HEK293 (cell line): Measurements from ENCODE around the gene DST.

Experiments used
- CTCF ChIA-PET: fragments of 350-600 bp; formaldehyde crosslinking; extraction: SDS; loops from one replicate; lab custom pipeline; 2021; ENCODE audit warnings: antibody characterized with exemption; lab: Yijun Ruan, JAX
- POLR2A ChIA-PET: fragments of 300-600 bp; formaldehyde crosslinking; extraction: SDS; loops from one replicate; lab custom pipeline; 2020; ENCODE audit warnings: antibody characterized with exemption, inconsistent platforms; lab: Yijun Ruan, JAX
- H3K27ac ChIP-seq: fragments of 200-500 bp; sonication (Bioruptor generic); 2 replicates; pipeline ENCODE4 v1.5.1; 2014; ENCODE audit warnings: low read depth, low read length, control low read depth, inconsistent platforms; ENCODE audit errors: extremely low read depth
- H3K36me3 ChIP-seq, 2 experiments: fragments of 200-500 bp in 1 of 2; sonication (Bioruptor generic) in 1 of 2; 1 replicate in 1 of 2; 2 replicates in 1 of 2; pipeline ENCODE4 v1.5.1; 2014 to 2017; ENCODE audit warnings: inconsistent platforms in 2 of 2, low read length in 2 of 2; ENCODE audit not compliant: control insufficient read depth in 2 of 2, insufficient read depth in 1 of 2
- H3K4me1 ChIP-seq: fragments of 200-500 bp; sonication (Bioruptor generic); 2 replicates; pipeline ENCODE4 v1.5.1; 2014; ENCODE audit warnings: mild to moderate bottlenecking, low read length, inconsistent platforms; ENCODE audit not compliant: control insufficient read depth, insufficient read depth
- H3K4me3 ChIP-seq: 2 replicates; pipeline ENCODE4 v1.5.1; 2011; ENCODE audit warnings: low read depth, mild to moderate bottlenecking, control low read depth, low read length, moderate library complexity
- H3K9me3 ChIP-seq: fragments of 200-500 bp; sonication (Bioruptor generic); 2 replicates; pipeline ENCODE4 v1.5.1; 2014; ENCODE audit warnings: low read depth, low read length, inconsistent platforms; ENCODE audit not compliant: control insufficient read depth, insufficient read depth
- GLIS1 ChIP-seq: fragments of 450-650 bp; formaldehyde crosslinking; IDR thresholded peaks from 2 replicates; pipeline ENCODE4 v1.5.1; 2016; ENCODE audit warnings: missing biosample characterization, missing genetic modification characterization
- KLF16 ChIP-seq: fragments of 450-650 bp; formaldehyde crosslinking; IDR thresholded peaks from 2 replicates; pipeline ENCODE4 v1.5.1; 2017; ENCODE audit warnings: missing biosample characterization, missing genetic modification characterization
- MZF1 ChIP-seq: fragments of 450-650 bp; formaldehyde crosslinking; IDR thresholded peaks from 2 replicates; pipeline ENCODE4 v1.5.1; 2017; ENCODE audit warnings: missing biosample characterization, missing genetic modification characterization, borderline replicate concordance
- TRIM28 ChIP-seq: IDR thresholded peaks from 2 replicates; pipeline ENCODE4 v1.6.1; 2011; ENCODE audit warnings: low read length, control low read depth, borderline replicate concordance
- ZBTB17 ChIP-seq: fragments of 450-650 bp; formaldehyde crosslinking; IDR thresholded peaks from 2 replicates; pipeline ENCODE4 v1.5.1; 2016; ENCODE audit warnings: missing biosample characterization, missing genetic modification characterization
- ZNF121 ChIP-seq: fragments of 450-650 bp; formaldehyde crosslinking; IDR thresholded peaks from 2 replicates; pipeline ENCODE4 v1.5.1; 2016; ENCODE audit warnings: missing biosample characterization, missing genetic modification characterization
- ZNF155 ChIP-seq: fragments of 450-650 bp; formaldehyde crosslinking; IDR thresholded peaks from 2 replicates; pipeline ENCODE4 v1.5.1; 2016; ENCODE audit warnings: missing biosample characterization, missing genetic modification characterization
- ZNF175 ChIP-seq: fragments of 450-650 bp; formaldehyde crosslinking; IDR thresholded peaks from 2 replicates; pipeline ENCODE4 v1.5.1; 2016; ENCODE audit warnings: missing biosample characterization, missing genetic modification characterization
- ZNF221 ChIP-seq: fragments of 450-650 bp; formaldehyde crosslinking; IDR thresholded peaks from 2 replicates; pipeline ENCODE4 v1.5.1; 2017; ENCODE audit warnings: missing biosample characterization, missing genetic modification characterization, borderline replicate concordance
- ZNF266 ChIP-seq: fragments of 450-650 bp; formaldehyde crosslinking; IDR thresholded peaks from 2 replicates; pipeline ENCODE4 v1.5.1; 2016; ENCODE audit warnings: missing biosample characterization, missing genetic modification characterization, low read depth
- ZNF335 ChIP-seq: fragments of 450-650 bp; formaldehyde crosslinking; conservative IDR thresholded peaks from 2 replicates; pipeline ENCODE4 v1.5.1; 2016; ENCODE audit warnings: missing biosample characterization, missing genetic modification characterization
- ZNF341 ChIP-seq: fragments of 450-650 bp; formaldehyde crosslinking; IDR thresholded peaks from 2 replicates; pipeline ENCODE4; 2016; ENCODE audit warnings: low read depth, missing biosample characterization, missing genetic modification characterization
- ZNF48 ChIP-seq: fragments of 450-650 bp; formaldehyde crosslinking; IDR thresholded peaks from 2 replicates; pipeline ENCODE4 v1.5.1; 2016; ENCODE audit warnings: missing biosample characterization, missing genetic modification characterization
- ZNF501 ChIP-seq: fragments of 450-650 bp; formaldehyde crosslinking; IDR thresholded peaks from 2 replicates; pipeline ENCODE4 v1.5.1; 2016; ENCODE audit warnings: missing biosample characterization, missing genetic modification characterization
- ZNF624 ChIP-seq: fragments of 450-650 bp; formaldehyde crosslinking; IDR thresholded peaks from 2 replicates; pipeline ENCODE4 v1.5.1; 2017; ENCODE audit warnings: missing biosample characterization, missing genetic modification characterization
- ZNF626 ChIP-seq: fragments of 450-650 bp; sonication (Bioruptor Pico); formaldehyde crosslinking; IDR thresholded peaks from 2 replicates; pipeline ENCODE4 v1.5.1; 2018; ENCODE audit warnings: missing biosample characterization, missing genetic modification characterization, inconsistent platforms
- ZNF639 ChIP-seq: fragments of 450-650 bp; formaldehyde crosslinking; IDR thresholded peaks from 2 replicates; pipeline ENCODE4 v1.5.1; 2016; ENCODE audit warnings: missing biosample characterization, missing genetic modification characterization
- ZNF664 ChIP-seq: fragments of 450-650 bp; formaldehyde crosslinking; IDR thresholded peaks from 2 replicates; pipeline ENCODE4 v1.5.1; 2016; ENCODE audit warnings: missing biosample characterization, missing genetic modification characterization
- ZNF747 ChIP-seq: fragments of 450-650 bp; formaldehyde crosslinking; IDR thresholded peaks from 2 replicates; pipeline ENCODE4 v1.5.1; 2016; ENCODE audit warnings: missing biosample characterization, missing genetic modification characterization
- ZNF830 ChIP-seq: fragments of 450-650 bp; IDR thresholded peaks from 2 replicates; pipeline ENCODE4 v1.5.0; 2018; ENCODE audit warnings: missing biosample characterization, missing genetic modification characterization, low read depth, mild to moderate bottlenecking, moderate library complexity
- ZSCAN16 ChIP-seq: fragments of 450-650 bp; formaldehyde crosslinking; IDR thresholded peaks from 2 replicates; pipeline ENCODE4 v1.5.1; 2016; ENCODE audit warnings: missing biosample characterization, missing genetic modification characterization
- TF ChIP-seq, protein P1 (sequence below): sonication (generic); formaldehyde crosslinking; IDR thresholded peaks from 2 replicates; pipeline ENCODE4 v1.8.1; 2022; ENCODE audit warnings: mild to moderate bottlenecking, moderate library complexity, missing genetic modification reagents
- TF ChIP-seq, protein P2 (sequence below): fragments of 450-650 bp; formaldehyde crosslinking; IDR thresholded peaks from 2 replicates; pipeline ENCODE4 v1.5.1; 2016; ENCODE audit warnings: missing biosample characterization, missing genetic modification characterization
- TF ChIP-seq, protein P3 (sequence below): fragments of 450-650 bp; formaldehyde crosslinking; IDR thresholded peaks from 2 replicates; pipeline ENCODE4 v1.5.1; 2016; ENCODE audit warnings: missing biosample characterization, missing genetic modification characterization

DST gene

GRCh38 chr6:56448046-56448445 is 194.6 kb downstream of the DST start:
- ChIA-PET CTCF (interaction anchor here (1.0 kb wide), 2 partner anchors 101 to 144 kb away, joined by 3 to 4 read pairs; no protein-coding TSS in a partner anchor), POLR2A (no interaction called here)
- H3K4me3 ChIP-seq: no peak overlapping the region
- H3K9me3 ChIP-seq: no peaks in the 10 kb centered on the region
- TF ChIP-seq, protein P1, sequence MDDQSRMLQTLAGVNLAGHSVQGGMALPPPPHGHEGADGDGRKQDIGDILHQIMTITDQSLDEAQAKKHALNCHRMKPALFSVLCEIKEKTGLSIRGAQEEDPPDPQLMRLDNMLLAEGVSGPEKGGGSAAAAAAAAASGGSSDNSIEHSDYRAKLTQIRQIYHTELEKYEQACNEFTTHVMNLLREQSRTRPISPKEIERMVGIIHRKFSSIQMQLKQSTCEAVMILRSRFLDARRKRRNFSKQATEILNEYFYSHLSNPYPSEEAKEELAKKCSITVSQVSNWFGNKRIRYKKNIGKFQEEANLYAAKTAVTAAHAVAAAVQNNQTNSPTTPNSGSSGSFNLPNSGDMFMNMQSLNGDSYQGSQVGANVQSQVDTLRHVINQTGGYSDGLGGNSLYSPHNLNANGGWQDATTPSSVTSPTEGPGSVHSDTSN: no peak
- no peak for TF ChIP-seq ZBTB17 (tag by site-specific recombination)
- TF ChIP-seq ZNF341: no peak
- TF ChIP-seq ZNF48 (tag by site-specific recombination): no peak
- TF ChIP-seq ZNF626 (tag by site-specific recombination): no peak
- no peak for TF ChIP-seq ZSCAN16 (tag by site-specific recombination)
- no peak for TF ChIP-seq MZF1 (tag by site-specific recombination)
- TF ChIP-seq, protein P2, sequence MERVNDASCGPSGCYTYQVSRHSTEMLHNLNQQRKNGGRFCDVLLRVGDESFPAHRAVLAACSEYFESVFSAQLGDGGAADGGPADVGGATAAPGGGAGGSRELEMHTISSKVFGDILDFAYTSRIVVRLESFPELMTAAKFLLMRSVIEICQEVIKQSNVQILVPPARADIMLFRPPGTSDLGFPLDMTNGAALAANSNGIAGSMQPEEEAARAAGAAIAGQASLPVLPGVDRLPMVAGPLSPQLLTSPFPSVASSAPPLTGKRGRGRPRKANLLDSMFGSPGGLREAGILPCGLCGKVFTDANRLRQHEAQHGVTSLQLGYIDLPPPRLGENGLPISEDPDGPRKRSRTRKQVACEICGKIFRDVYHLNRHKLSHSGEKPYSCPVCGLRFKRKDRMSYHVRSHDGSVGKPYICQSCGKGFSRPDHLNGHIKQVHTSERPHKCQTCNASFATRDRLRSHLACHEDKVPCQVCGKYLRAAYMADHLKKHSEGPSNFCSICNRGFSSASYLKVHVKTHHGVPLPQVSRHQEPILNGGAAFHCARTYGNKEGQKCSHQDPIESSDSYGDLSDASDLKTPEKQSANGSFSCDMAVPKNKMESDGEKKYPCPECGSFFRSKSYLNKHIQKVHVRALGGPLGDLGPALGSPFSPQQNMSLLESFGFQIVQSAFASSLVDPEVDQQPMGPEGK (tag by site-specific recombination): no peak
- H3K27ac ChIP-seq: no peak overlapping the region
- no peaks in the 10 kb centered on the region for H3K36me3 ChIP-seq
- no peaks in the 10 kb centered on the region; the same call in 1 of the 2 replicates for H3K4me1 ChIP-seq

DNA sequence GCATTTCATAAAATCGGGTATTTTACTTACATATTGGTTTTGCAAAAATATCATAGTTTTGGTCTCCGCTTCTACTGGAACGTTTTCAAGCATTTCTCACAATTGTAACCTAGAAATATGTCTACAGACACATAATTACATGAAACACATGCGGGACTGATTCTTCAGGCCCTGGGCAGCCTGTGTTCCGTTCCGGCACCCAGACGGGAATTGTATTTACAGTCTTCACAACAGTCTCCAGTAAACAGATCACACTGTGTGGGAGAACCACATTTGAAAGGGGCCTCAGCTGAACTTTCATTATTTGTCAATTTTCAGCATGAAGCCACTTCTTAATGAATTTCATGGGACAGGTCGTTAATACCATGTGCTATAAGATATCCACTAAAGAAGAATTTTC is 196.9 kb downstream of the DST start:
- TF ChIP-seq ZNF121 (tag by site-specific recombination) (no peak), KLF16 (no peak), ZNF155 (tag by site-specific recombination) (no peak), ZNF639 (tag by site-specific recombination) (no peak), ZNF175 (tag by site-specific recombination) (no peak), ZNF501 (no peak), GLIS1 (tag by site-specific recombination) (no peak), TRIM28 (no peak), ZNF266 (tag by site-specific recombination) (no peak)
- TF ChIP-seq, protein P1: no peak
- ChIA-PET CTCF (interaction anchor here (0.7 to 1.5 kb wide), 2 partner anchors 76 to 149 kb away, joined by 3 read pairs; no protein-coding TSS in a partner anchor), POLR2A (no interaction called here)
- H3K4me3 ChIP-seq: no peak overlapping the region
- H3K4me1 ChIP-seq: no peaks in the 10 kb centered on the region; the same call in 1 of the 2 replicates
- H3K27ac ChIP-seq: no peak overlapping the region
- H3K9me3 ChIP-seq: no peaks in the 10 kb centered on the region
- H3K36me3 ChIP-seq: no peaks in the 10 kb centered on the region

- Histone ChIP-seq H3K9me3 (no peaks in the 10 kb centered on the region), H3K36me3 (no peaks in the 10 kb centered on the region), H3K4me3 (no peak overlapping the region), H3K4me1 (no peaks in the 10 kb centered on the region), H3K27ac (no peak overlapping the region)
- POLR2A ChIA-PET: interaction anchor here (0.6 kb wide), 1 partner anchor 25 kb away, joined by 3 read pairs; no protein-coding TSS in a partner anchor
- CTCF ChIA-PET: interaction anchor here (0.7 to 1.2 kb wide), 3 partner anchors 75 to 148 kb away, joined by 3 read pairs; no protein-coding TSS in a partner anchor
- TF ChIP-seq, protein P3, sequence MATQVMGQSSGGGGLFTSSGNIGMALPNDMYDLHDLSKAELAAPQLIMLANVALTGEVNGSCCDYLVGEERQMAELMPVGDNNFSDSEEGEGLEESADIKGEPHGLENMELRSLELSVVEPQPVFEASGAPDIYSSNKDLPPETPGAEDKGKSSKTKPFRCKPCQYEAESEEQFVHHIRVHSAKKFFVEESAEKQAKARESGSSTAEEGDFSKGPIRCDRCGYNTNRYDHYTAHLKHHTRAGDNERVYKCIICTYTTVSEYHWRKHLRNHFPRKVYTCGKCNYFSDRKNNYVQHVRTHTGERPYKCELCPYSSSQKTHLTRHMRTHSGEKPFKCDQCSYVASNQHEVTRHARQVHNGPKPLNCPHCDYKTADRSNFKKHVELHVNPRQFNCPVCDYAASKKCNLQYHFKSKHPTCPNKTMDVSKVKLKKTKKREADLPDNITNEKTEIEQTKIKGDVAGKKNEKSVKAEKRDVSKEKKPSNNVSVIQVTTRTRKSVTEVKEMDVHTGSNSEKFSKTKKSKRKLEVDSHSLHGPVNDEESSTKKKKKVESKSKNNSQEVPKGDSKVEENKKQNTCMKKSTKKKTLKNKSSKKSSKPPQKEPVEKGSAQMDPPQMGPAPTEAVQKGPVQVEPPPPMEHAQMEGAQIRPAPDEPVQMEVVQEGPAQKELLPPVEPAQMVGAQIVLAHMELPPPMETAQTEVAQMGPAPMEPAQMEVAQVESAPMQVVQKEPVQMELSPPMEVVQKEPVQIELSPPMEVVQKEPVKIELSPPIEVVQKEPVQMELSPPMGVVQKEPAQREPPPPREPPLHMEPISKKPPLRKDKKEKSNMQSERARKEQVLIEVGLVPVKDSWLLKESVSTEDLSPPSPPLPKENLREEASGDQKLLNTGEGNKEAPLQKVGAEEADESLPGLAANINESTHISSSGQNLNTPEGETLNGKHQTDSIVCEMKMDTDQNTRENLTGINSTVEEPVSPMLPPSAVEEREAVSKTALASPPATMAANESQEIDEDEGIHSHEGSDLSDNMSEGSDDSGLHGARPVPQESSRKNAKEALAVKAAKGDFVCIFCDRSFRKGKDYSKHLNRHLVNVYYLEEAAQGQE: no peak
- TF ChIP-seq ZNF624 (tag by site-specific recombination): no peak
- no peak for TF ChIP-seq ZNF335 (tag by site-specific recombination)
- TF ChIP-seq ZNF221 (tag by site-specific recombination): no peak
- no peak for TF ChIP-seq ZNF747 (tag by site-specific recombination)
- no peak for TF ChIP-seq ZNF664 (tag by site-specific recombination)
- no peak for TF ChIP-seq ZNF830 (tag by site-specific recombination)
Observed at GRCh38 chr6:56444855-56445254, 197.8 kb downstream of the DST start.
